Neutrophil (primary cell): ENCODE measurements around the gene LYPLAL1.

Source experiments
- H3K27ac ChIP-seq: fragments of 200-600 bp; sonication (generic); 2 replicates; pipeline ENCODE4 v1.5.1; 2016; ENCODE audit warnings: mild to moderate bottlenecking, moderate library complexity
- H3K27me3 ChIP-seq: fragments of 200-600 bp; sonication (generic); 2 replicates; pipeline ENCODE4 v1.6.0; 2016; ENCODE audit warnings: mild to moderate bottlenecking
- H3K36me3 ChIP-seq: fragments of 200-600 bp; sonication (generic); 2 replicates; pipeline ENCODE4 v1.5.1; 2017
- H3K4me1 ChIP-seq, 2 experiments: fragments of 200-600 bp in 1 of 2; sonication (generic) in 1 of 2; 1 replicate in 1 of 2; 2 replicates in 1 of 2; pipeline versions ENCODE4 v1.5.1 to v1.6.1; 2013 to 2016; ENCODE audit warnings: low read depth in 1 of 2, low read length in 1 of 2, mild to moderate bottlenecking in 1 of 2, moderate library complexity in 1 of 2; ENCODE audit not compliant: control insufficient read depth in 1 of 2, insufficient read depth in 1 of 2
- H3K4me3 ChIP-seq, 2 experiments: fragments of 200-600 bp in 1 of 2; sonication (generic) in 1 of 2; 1 replicate in 1 of 2; 2 replicates in 1 of 2; pipeline ENCODE4 v1.5.1; 2013 to 2016; ENCODE audit warnings: low read depth in 1 of 2, low read length in 1 of 2, mild to moderate bottlenecking in 1 of 2, moderate library complexity in 1 of 2
- H3K9me3 ChIP-seq: fragments of 200-600 bp; sonication (generic); 2 replicates; pipeline ENCODE4 v1.5.1; 2016
- TF ChIP-seq, protein P1 (sequence below): fragments of 200-600 bp; sonication (generic); IDR thresholded peaks from 2 replicates; pipeline ENCODE4 v1.5.1; 2016; ENCODE audit warnings: antibody characterized with exemption

Gene LYPLAL1

DNA sequence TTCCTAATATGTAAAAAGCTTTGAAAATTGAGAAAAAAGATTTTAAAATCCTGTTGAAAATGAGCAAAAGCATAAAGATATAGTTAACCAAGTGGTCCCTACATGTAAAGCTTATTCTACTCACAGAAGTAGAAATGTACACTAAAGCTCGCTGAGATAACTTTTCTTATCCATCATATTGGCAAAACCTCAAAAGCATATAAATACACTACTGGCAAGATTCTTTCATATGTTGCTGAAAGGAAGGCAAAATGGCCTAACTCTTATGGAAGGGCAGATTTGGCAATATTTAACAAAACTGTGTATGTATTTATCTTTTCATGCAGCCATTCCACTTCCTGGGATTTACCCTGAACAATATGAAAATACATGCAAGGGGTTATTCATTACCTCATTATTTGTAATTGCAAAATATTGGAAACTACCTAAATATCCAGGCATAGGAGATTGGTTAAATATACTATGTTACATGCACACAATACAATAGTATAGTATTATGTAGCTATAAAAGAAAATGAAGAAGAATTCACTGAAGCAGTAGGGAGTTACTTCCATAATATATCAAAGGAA lies 43.2 kb upstream of the LYPLAL1 start:
- Histone ChIP-seq H3K27me3 (no peaks in the 10 kb centered on the region), H3K4me3 (no peak overlapping the region), H3K9me3 (no peaks in the 10 kb centered on the region), H3K27ac (no peak overlapping the region), H3K4me1 (no peaks in the 10 kb centered on the region), H3K36me3 (no peaks in the 10 kb centered on the region)
- TF ChIP-seq, protein P1, sequence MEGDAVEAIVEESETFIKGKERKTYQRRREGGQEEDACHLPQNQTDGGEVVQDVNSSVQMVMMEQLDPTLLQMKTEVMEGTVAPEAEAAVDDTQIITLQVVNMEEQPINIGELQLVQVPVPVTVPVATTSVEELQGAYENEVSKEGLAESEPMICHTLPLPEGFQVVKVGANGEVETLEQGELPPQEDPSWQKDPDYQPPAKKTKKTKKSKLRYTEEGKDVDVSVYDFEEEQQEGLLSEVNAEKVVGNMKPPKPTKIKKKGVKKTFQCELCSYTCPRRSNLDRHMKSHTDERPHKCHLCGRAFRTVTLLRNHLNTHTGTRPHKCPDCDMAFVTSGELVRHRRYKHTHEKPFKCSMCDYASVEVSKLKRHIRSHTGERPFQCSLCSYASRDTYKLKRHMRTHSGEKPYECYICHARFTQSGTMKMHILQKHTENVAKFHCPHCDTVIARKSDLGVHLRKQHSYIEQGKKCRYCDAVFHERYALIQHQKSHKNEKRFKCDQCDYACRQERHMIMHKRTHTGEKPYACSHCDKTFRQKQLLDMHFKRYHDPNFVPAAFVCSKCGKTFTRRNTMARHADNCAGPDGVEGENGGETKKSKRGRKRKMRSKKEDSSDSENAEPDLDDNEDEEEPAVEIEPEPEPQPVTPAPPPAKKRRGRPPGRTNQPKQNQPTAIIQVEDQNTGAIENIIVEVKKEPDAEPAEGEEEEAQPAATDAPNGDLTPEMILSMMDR = no peak

DNA sequence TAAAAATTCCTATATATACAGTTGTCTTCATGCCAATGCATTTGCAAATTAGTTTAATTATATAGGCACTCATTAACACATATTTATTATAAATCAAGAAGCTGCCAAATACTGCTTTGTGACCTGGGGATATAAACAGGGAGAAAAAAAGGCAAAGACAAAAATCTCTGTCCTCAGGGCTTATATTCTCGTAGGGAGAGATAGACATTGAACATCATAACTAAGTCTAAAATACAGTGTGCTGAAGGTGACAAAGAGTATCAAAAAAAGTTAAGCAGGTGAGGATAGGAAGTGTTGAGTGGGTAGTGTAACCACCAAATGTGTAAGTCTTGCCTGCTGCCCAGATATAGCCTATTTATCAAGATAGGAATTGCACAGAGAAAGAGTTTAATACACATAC lies 40.7 kb upstream of the LYPLAL1 start:
- Histone ChIP-seq H3K4me1 (no peaks in the 10 kb centered on the region), H3K27ac (no peak overlapping the region), H3K36me3 (no peaks in the 10 kb centered on the region), H3K27me3 (no peaks in the 10 kb centered on the region), H3K4me3 (no peak overlapping the region), H3K9me3 (no peaks in the 10 kb centered on the region)
- TF ChIP-seq, protein P1 = no peak

DNA sequence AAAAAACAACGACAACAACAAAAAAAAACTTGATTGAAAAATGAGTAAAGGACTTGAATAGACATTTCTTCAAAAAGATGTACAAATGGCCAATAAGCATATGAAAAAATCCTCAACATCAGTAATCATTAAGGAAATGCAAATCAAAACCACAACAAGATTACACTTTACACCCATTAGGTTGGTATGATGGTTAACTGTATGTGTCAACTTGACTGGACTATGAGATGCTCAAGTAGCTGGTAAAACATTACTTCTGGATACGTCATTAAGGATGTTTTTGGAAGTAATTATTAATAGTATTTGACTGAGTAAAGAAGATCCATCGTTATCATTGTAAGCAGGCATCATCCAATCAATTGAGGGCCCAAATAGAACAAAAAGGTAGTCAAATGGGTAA lies 34.9 kb upstream of the LYPLAL1 start:
- H3K4me1 ChIP-seq = no peaks in the 10 kb centered on the region
- no peaks in the 10 kb centered on the region for H3K27me3 ChIP-seq
- TF ChIP-seq, protein P1 = no peak
- no peak overlapping the region for H3K27ac ChIP-seq
- H3K4me3 ChIP-seq = no peak overlapping the region
- no peaks in the 10 kb centered on the region for H3K36me3 ChIP-seq
- no peaks in the 10 kb centered on the region for H3K9me3 ChIP-seq

DNA sequence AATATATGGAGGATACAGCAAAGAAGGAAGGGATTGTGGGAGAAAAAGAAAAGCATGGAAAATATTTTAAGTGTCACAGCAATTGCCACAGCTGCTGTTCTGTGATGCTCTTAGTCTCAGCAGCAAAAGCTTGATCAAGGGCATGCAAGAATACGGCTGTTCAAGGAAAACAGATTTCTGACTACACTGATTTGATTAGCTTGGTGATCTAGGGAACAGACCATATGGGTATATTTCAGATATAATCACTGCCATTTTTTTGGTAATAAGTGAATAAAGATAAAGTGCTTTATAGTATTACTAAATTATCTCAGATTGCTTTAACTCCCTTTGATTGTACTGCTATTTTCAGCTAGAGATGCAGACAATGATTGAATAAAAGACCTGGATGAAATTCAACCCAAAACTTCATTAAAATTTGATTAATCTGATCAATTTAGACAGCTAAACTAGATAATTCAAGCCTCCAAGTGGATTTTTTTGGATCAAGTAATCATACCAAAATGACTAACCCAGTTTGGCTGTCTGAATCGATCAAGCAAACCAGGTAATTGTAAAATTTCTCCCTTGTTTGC lies 33.3 kb upstream of the LYPLAL1 start:
- Histone ChIP-seq H3K4me1 (peaks cover 0 to 15% of the 10 kb centered on the region in 2 experiments), H3K4me3 (no peak overlapping the region), H3K27ac (no peak overlapping the region), H3K27me3 (no peaks in the 10 kb centered on the region), H3K9me3 (no peaks in the 10 kb centered on the region), H3K36me3 (no peaks in the 10 kb centered on the region)
- TF ChIP-seq, protein P1 = no peak

DNA sequence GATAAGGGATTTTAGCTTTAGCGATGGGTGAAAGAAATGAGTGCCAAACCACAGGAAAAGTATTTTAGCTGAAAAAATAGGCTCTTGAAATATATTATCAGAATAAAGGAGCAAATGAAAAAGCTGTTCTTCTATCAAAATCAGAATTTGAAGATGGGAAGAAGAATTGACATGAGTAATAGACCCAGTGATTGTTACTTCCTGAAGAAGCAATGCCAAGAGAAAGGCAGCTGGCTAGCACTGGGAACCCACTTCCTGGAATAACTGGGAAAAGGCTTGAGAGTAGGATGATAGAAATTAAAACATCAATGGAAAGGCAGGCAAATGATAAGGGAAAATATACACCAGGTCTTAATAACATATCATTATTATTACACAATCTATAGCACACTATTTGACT lies 29.9 kb upstream of the LYPLAL1 start:
- H3K36me3 ChIP-seq = no peaks in the 10 kb centered on the region
- H3K27ac ChIP-seq = no peak overlapping the region
- H3K27me3 ChIP-seq = no peaks in the 10 kb centered on the region

More for the DNA sequence above, 29.9 kb upstream of the LYPLAL1 start:
- H3K4me1 ChIP-seq = peaks cover 0 to 19% of the 10 kb centered on the region in 2 experiments
- H3K9me3 ChIP-seq = no peaks in the 10 kb centered on the region
- no peak overlapping the region for H3K4me3 ChIP-seq
- TF ChIP-seq, protein P1 = no peak
